MM.1S (cell line): ENCODE results near the gene HTR1B.

Experiments used
- DNase-seq: peaks from one replicate; pipeline ENCODE4 v3.0.0-alpha.2; 2015
- H2AFZ ChIP-seq: fragments of 300-600 bp; sonication (generic); 2 replicates; pipeline ENCODE4 v1.6.0; 2016; ENCODE audit warnings: antibody characterized with exemption, low read length
- H3F3A ChIP-seq: fragments of 300-600 bp; sonication (generic); 2 replicates; pipeline ENCODE4 v1.6.1; 2016; ENCODE audit warnings: mild to moderate bottlenecking, antibody characterized with exemption, low read length, moderate library complexity, mixed read lengths; ENCODE audit not compliant: insufficient read depth
- H3K27ac ChIP-seq: fragments of 300-600 bp; sonication (generic); 2 replicates; pipeline ENCODE4 v1.5.1; 2016; ENCODE audit warnings: mild to moderate bottlenecking, low read length
- H3K27me3 ChIP-seq: fragments of 300-600 bp; sonication (generic); replicated peaks from 2 replicates; pipeline ENCODE4 v1.6.0; 2016; ENCODE audit warnings: low read length; ENCODE audit not compliant: insufficient read depth
- H3K36me3 ChIP-seq: fragments of 300-600 bp; sonication (generic); replicated peaks from 2 replicates; pipeline ENCODE4 v1.6.1; 2016; ENCODE audit warnings: mild to moderate bottlenecking, low read length, mixed read lengths; ENCODE audit not compliant: insufficient read depth
- H3K4me1 ChIP-seq: fragments of 300-600 bp; sonication (generic); 2 replicates; pipeline ENCODE4 v1.6.1; 2016; ENCODE audit warnings: low read length, mixed read lengths
- H3K4me2 ChIP-seq: fragments of 300-600 bp; sonication (generic); 2 replicates; pipeline ENCODE4 v1.6.0; 2016; ENCODE audit warnings: low read depth, low read length
- H3K4me3 ChIP-seq: fragments of 300-600 bp; sonication (generic); 2 replicates; pipeline ENCODE4 v1.5.1; 2016; ENCODE audit warnings: low read length, mixed read lengths
- H3K79me2 ChIP-seq: fragments of 300-600 bp; sonication (generic); 2 replicates; pipeline ENCODE4 v1.6.1; 2016; ENCODE audit warnings: mixed run types, low read length, mixed read lengths
- H3K9ac ChIP-seq: fragments of 300-600 bp; sonication (generic); 2 replicates; pipeline ENCODE4 v1.6.1; 2016; ENCODE audit warnings: low read length, mixed read lengths
- H3K9me2 ChIP-seq: fragments of 300-600 bp; sonication (generic); replicated peaks from 2 replicates; pipeline ENCODE4 v1.6.1; 2016; ENCODE audit warnings: mild to moderate bottlenecking, low read length, mixed read lengths; ENCODE audit not compliant: insufficient read depth
- H3K9me3 ChIP-seq: fragments of 300-600 bp; sonication (generic); replicated peaks from 2 replicates; pipeline ENCODE4 v1.6.1; 2016; ENCODE audit warnings: mild to moderate bottlenecking, low read length, mixed read lengths; ENCODE audit not compliant: insufficient read depth
- H4K20me1 ChIP-seq: fragments of 300-600 bp; sonication (generic); 2 replicates; pipeline ENCODE4 v1.6.1; 2016; ENCODE audit warnings: mild to moderate bottlenecking, low read length, moderate library complexity, mixed read lengths; ENCODE audit not compliant: insufficient read depth
- CTCF ChIP-seq: fragments of 300-600 bp; sonication (generic); IDR thresholded peaks from 2 replicates; pipeline ENCODE4 v1.5.1; 2016; ENCODE audit warnings: antibody characterized with exemption, low read length, mixed read lengths
- EZH2 ChIP-seq: fragments of 300-600 bp; sonication (generic); optimal IDR thresholded peaks from 2 replicates; pipeline ENCODE3; 2017; ENCODE audit warnings: low read depth, mild to moderate bottlenecking, antibody characterized with exemption, low read length, mixed read lengths
- EZH2phosphoT487 ChIP-seq: fragments of 300-600 bp; sonication (generic); IDR thresholded peaks from 2 replicates; pipeline ENCODE4 v1.6.1; 2018; ENCODE audit warnings: antibody characterized with exemption, low read length

The HTR1B gene

GRCh38 chr6:77462359-77463307 is 658 bp downstream of the HTR1B start:
- Histone ChIP-seq H3K27ac (no peak overlapping the region), H3K79me2 (no peaks in the 10 kb centered on the region), H3K4me1 (no peaks in the 10 kb centered on the region), H2AFZ (no peak overlapping the region), H3K4me3 (no peak overlapping the region), H3K4me2 (no peak overlapping the region), H3F3A (no peaks in the 10 kb centered on the region), H3K27me3 (no peaks in the 10 kb centered on the region), H3K9me2 (no peaks in the 10 kb centered on the region), H3K9me3 (no peaks in the 10 kb centered on the region), H3K36me3 (no peaks in the 10 kb centered on the region), H3K9ac (no peak overlapping the region), H4K20me1 (no peaks in the 10 kb centered on the region)
- TF ChIP-seq EZH2: no peak
- no peak for TF ChIP-seq EZH2phosphoT487
- no peak for TF ChIP-seq CTCF
- no peak for DNase-seq

GRCh38 chr6:77461796-77462195 is 1.5 kb downstream of the HTR1B start:
- Histone ChIP-seq H3K79me2 (no peaks in the 10 kb centered on the region), H3F3A (no peaks in the 10 kb centered on the region), H3K4me2 (no peak overlapping the region), H3K27me3 (no peaks in the 10 kb centered on the region), H3K9me3 (no peaks in the 10 kb centered on the region), H4K20me1 (no peaks in the 10 kb centered on the region), H3K4me3 (no peak overlapping the region), H3K4me1 (no peaks in the 10 kb centered on the region), H3K36me3 (no peaks in the 10 kb centered on the region), H3K9ac (no peak overlapping the region), H3K9me2 (no peaks in the 10 kb centered on the region), H2AFZ (no peak overlapping the region), H3K27ac (no peak overlapping the region)
- no peak for TF ChIP-seq EZH2phosphoT487
- no peak for TF ChIP-seq EZH2
- TF ChIP-seq CTCF: no peak
- no peak for DNase-seq

- no peak overlapping the region for H3K9ac ChIP-seq
- no peaks in the 10 kb centered on the region for H3K27me3 ChIP-seq
- H3K36me3 ChIP-seq: no peaks in the 10 kb centered on the region
- TF ChIP-seq EZH2 (no peak), CTCF (no peak), EZH2phosphoT487 (no peak)
- H3F3A ChIP-seq: no peaks in the 10 kb centered on the region
- DNase-seq: no peak
- no peaks in the 10 kb centered on the region for H3K4me1 ChIP-seq
- H3K9me3 ChIP-seq: no peaks in the 10 kb centered on the region
- no peak overlapping the region for H2AFZ ChIP-seq
- H3K79me2 ChIP-seq: no peaks in the 10 kb centered on the region
- no peaks in the 10 kb centered on the region for H3K9me2 ChIP-seq
- H3K27ac ChIP-seq: no peak overlapping the region
- no peak overlapping the region for H3K4me2 ChIP-seq
- H4K20me1 ChIP-seq: no peaks in the 10 kb centered on the region
- H3K4me3 ChIP-seq: no peak overlapping the region
Measured at GRCh38 chr6:77458421-77458820, 4.9 kb downstream of the HTR1B start.
